Duodenal mucosa (tissue), 2 donors: ENCODE data around the gene GSDMA.

Experiments used
- H3K27ac ChIP-seq: one replicate; pipeline ENCODE4 v1.7.0; 2013; ENCODE audit warnings: low read depth, low read length
- H3K27me3 ChIP-seq, 2 donors: one replicate each; pipeline ENCODE4 v1.7.0; 2013; ENCODE audit warnings: low read length in 2 of 2, control low read depth in 1 of 2; ENCODE audit not compliant: insufficient read depth in 2 of 2, control insufficient read depth in 1 of 2
- H3K36me3 ChIP-seq, 2 donors: one replicate each; pipeline ENCODE4 v1.7.0; 2013; ENCODE audit warnings: low read length in 2 of 2, control low read depth in 1 of 2; ENCODE audit not compliant: insufficient read depth in 2 of 2, control insufficient read depth in 1 of 2
- H3K4me1 ChIP-seq, 2 donors: one replicate each; pipeline ENCODE4 v1.7.0; 2013; ENCODE audit warnings: low read length in 2 of 2, control low read depth in 1 of 2; ENCODE audit not compliant: insufficient read depth in 2 of 2, control insufficient read depth in 1 of 2
- H3K4me3 ChIP-seq, 2 donors: one replicate each; pipeline ENCODE4 v1.7.0; 2013; ENCODE audit warnings: low read length in 2 of 2, low read depth in 1 of 2
- H3K9ac ChIP-seq, 2 donors: one replicate each; pipeline ENCODE4 v1.7.0; 2013; ENCODE audit warnings: low read length in 2 of 2, low read depth in 1 of 2
- H3K9me3 ChIP-seq, 2 donors: one replicate each; pipeline ENCODE4 v1.7.0; 2013; ENCODE audit warnings: low read length in 2 of 2, control low read depth in 1 of 2; ENCODE audit not compliant: control insufficient read depth in 1 of 2

Gene GSDMA

GRCh38 chr17:39974433-39974832, 11.6 kb downstream of the GSDMA start:
- H3K27ac ChIP-seq = no peak overlapping the region
- H3K27me3 ChIP-seq = no peaks in the 10 kb centered on the region
- peaks cover 10 to 13% of the 10 kb centered on the region in 2 donors for H3K4me1 ChIP-seq
- no peaks in the 10 kb centered on the region for H3K36me3 ChIP-seq
- H3K9me3 ChIP-seq = no peaks in the 10 kb centered on the region
- no peak overlapping the region for H3K9ac ChIP-seq
- H3K4me3 ChIP-seq = no peak overlapping the region

GRCh38 chr17:39975801-39976200, 13.0 kb downstream of the GSDMA start:
- Histone ChIP-seq H3K27me3 (no peaks in the 10 kb centered on the region), H3K9ac (no peak overlapping the region), H3K4me1 (peaks cover 2 to 6% of the 10 kb centered on the region in 2 donors), H3K9me3 (no peaks in the 10 kb centered on the region), H3K27ac (no peak overlapping the region), H3K36me3 (no peaks in the 10 kb centered on the region), H3K4me3 (no peak overlapping the region)

- Histone ChIP-seq H3K27ac (no peak overlapping the region), H3K9me3 (no peaks in the 10 kb centered on the region), H3K9ac (peak overlapping the region in 1 of 2 donors; percentile 85), H3K36me3 (peaks cover 0 to 4% of the 10 kb centered on the region in 2 donors), H3K27me3 (no peaks in the 10 kb centered on the region), H3K4me1 (peaks cover 16 to 25% of the 10 kb centered on the region in 2 donors), H3K4me3 (no peak overlapping the region)
Measured at GRCh38 chr17:39979016-39979670, 16.3 kb downstream of the GSDMA start.

- Histone ChIP-seq H3K27ac (peak overlapping the region; percentile 69), H3K36me3 (peaks cover 0 to 12% of the 10 kb centered on the region in 2 donors), H3K27me3 (no peaks in the 10 kb centered on the region), H3K4me3 (peak overlapping the region; percentile 92 to 98), H3K9me3 (no peaks in the 10 kb centered on the region), H3K9ac (peak overlapping the region; percentile 80 to 85), H3K4me1 (peaks cover 16 to 25% of the 10 kb centered on the region in 2 donors)
Measured at GRCh38 chr17:39979893-39980350, 17.1 kb downstream of the GSDMA start.

- Histone ChIP-seq H3K9me3 (no peaks in the 10 kb centered on the region), H3K9ac (peak within 1 kb of the TSS; percentile 88 to 96), H3K36me3 (peaks cover 6 to 18% of the 10 kb centered on the region in 2 donors), H3K27ac (peak within 1 kb of the TSS; percentile 81), H3K4me1 (peaks cover 16 to 25% of the 10 kb centered on the region in 2 donors), H3K27me3 (no peaks in the 10 kb centered on the region), H3K4me3 (peak within 1 kb of the TSS; percentile 92 to 98)
Measured at GRCh38 chr17:39980351-39981206, 17.8 kb downstream of the GSDMA start, which contains the start of gene PSMD3. PSMD3 (plus strand) TSS chr17:39980807; CDS start chr17:39980971, 164 bp downstream.

- Histone ChIP-seq H3K36me3 (peaks cover 11 to 25% of the 10 kb centered on the region in 2 donors), H3K27ac (peak overlapping the region; percentile 81), H3K27me3 (no peaks in the 10 kb centered on the region), H3K4me1 (peaks cover 16 to 25% of the 10 kb centered on the region in 2 donors), H3K9ac (peak overlapping the region; percentile 88 to 96), H3K9me3 (no peaks in the 10 kb centered on the region), H3K4me3 (peak overlapping the region; percentile 92 to 98)
Measured at GRCh38 chr17:39981207-39981741, 18.5 kb downstream of the GSDMA start.

GRCh38 chr17:39981766-39982375, 19.1 kb downstream of the GSDMA start:
- H3K4me3 ChIP-seq = peak overlapping the region; percentile 92 to 98
- no peaks in the 10 kb centered on the region for H3K27me3 ChIP-seq
- no peaks in the 10 kb centered on the region for H3K9me3 ChIP-seq
- peaks cover 17 to 31% of the 10 kb centered on the region in 2 donors for H3K36me3 ChIP-seq
- peaks cover 16 to 25% of the 10 kb centered on the region in 2 donors for H3K4me1 ChIP-seq
- no peak overlapping the region for H3K27ac ChIP-seq
- peak overlapping the region; percentile 88 to 96 for H3K9ac ChIP-seq

GRCh38 chr17:39988206-39988810, 25.5 kb downstream of the GSDMA start:
- Histone ChIP-seq H3K27ac (no peak overlapping the region), H3K36me3 (peaks cover 64 to 94% of the 10 kb centered on the region in 2 donors), H3K9ac (no peak overlapping the region), H3K9me3 (no peaks in the 10 kb centered on the region), H3K4me3 (no peak overlapping the region), H3K4me1 (no peaks in the 10 kb centered on the region), H3K27me3 (no peaks in the 10 kb centered on the region)

- Histone ChIP-seq H3K9me3 (no peaks in the 10 kb centered on the region), H3K4me3 (no peak overlapping the region), H3K4me1 (peaks cover 0 to 3% of the 10 kb centered on the region in 2 donors), H3K27ac (no peak overlapping the region), H3K27me3 (no peaks in the 10 kb centered on the region), H3K36me3 (peaks cover 69 to 79% of the 10 kb centered on the region in 2 donors), H3K9ac (no peak overlapping the region)
Measured at GRCh38 chr17:39994448-39994847, 31.6 kb downstream of the GSDMA start.
